ENCODE measurements around the gene RPH3AL.

RPH3AL gene

DNA sequence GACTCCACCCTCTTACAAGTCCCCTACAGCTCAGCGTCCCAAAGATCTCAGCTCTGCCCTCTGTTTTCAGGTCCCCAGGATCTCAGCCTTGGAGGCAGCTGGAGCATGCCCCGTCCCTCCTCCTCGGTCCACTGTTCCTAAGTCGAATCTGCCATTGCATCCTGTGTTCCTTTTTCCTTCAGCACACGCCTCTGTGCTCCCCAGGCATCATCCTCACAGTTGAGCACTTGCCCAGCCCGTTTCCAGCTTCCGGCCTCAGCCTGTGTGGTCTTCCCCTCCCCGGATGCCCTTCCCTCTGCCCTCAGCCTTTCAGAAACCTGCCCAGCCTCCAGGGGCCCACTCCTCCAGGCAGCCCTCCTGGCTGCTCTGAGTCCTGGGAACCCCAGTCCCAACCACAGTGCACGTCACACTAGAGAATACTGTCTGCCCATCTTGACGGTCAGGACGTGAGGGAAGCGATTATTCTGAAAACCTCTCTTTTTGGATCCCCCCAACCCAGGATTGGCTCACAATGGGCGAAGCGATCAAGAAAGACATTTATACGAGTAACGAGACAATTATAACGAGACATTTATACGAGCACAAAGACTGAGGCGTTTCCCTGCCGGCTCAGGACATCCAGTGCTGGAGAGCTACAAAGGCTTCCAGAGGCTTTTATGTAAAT is 41.4 kb downstream of the RPH3AL start:
- no peak for DNase-seq
- ChIA-PET CTCF (interaction anchor here (0.6 to 3.6 kb wide), 7 partner anchors 18 to 542 kb away, joined by 3 to 34 read pairs (median 3); no protein-coding TSS in a partner anchor), POLR2A (interaction anchor here (0.6 kb wide), 1 partner anchor 162 kb away, joined by 3 read pairs; no protein-coding TSS in a partner anchor)
- H3K36me3 ChIP-seq (ENCODE audit: control insufficient read depth in 4 of 4, insufficient read depth in 4 of 4, low read length in 3 of 4): no peaks in the 10 kb centered on the region
- no peak overlapping the region for H3K27ac ChIP-seq (ENCODE audit: insufficient read depth in 1 of 2, low read depth in 1 of 2, low read length in 2 of 2, poor library complexity in 1 of 2, severe bottlenecking in 2 of 2)
- WGBS (ENCODE audit: insufficient coverage): 93% methylated on average over 20 of the region's 20 CpGs
- H3K9me3 ChIP-seq (ENCODE audit: control extremely low read depth in 1 of 5, control insufficient read depth in 4 of 5, insufficient read depth in 2 of 5, low read depth in 1 of 5, low read length in 4 of 5): no peaks in the 10 kb centered on the region
- H3K27me3 ChIP-seq (replicated peaks in 2 of 5; ENCODE audit: control insufficient read depth in 4 of 5, insufficient read depth in 5 of 5, low read length in 4 of 5): no peaks in the 10 kb centered on the region
- H3K4me1 ChIP-seq (ENCODE audit: control extremely low read depth in 1 of 4, control insufficient read depth in 4 of 4, insufficient read depth in 4 of 4, low read length in 3 of 4): peaks cover 0 to 20% (median 5%) of the 10 kb centered on the region in 4 experiments
- H3K4me3 ChIP-seq (ENCODE audit: control insufficient read depth in 1 of 7, extremely low read depth in 1 of 7, insufficient read depth in 4 of 7, low read depth in 2 of 7, low read length in 6 of 7): no peak overlapping the region

DNA sequence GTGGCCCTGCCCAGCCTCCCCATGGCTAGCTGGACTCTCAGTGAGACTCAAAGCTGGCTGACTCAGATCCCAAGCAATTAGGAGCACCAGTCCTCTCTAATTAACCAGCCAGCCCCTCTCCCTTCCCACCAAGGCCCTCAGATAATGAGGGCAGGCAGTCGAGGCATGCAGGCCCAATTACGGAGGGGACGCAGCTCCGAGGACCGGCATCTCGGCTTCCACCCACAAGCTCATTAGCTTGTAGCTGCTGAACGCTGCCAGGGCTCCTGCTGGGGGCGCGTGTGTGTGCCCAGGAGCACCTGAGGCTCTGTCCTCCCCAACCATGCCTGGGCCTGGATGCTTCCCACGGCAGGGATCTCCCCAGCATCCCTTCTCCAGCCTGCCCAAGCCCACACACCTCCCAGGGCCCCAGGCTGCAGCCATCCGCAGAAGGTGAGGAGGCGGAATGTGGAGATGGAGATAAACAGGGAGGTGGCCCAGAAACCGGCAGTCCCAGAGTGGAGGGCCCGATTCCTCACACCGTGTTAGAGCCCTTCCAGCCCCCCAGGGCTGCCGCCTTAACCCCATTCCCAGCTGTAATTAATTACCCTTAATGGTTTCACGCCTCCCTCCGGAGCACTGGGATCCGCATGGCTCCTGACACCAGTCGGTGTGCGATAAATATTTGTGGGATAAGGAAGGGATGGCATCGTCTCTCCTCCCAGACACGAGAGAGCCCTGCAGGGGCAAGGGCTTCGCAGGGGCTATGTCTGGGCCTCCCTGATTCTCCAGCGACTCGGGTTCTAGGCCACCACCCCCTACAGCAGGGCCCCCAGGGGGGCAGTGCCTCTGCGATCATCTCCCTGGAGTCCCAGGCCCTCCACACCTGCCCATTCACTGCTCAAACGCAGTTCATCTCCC is 42.2 kb downstream of the RPH3AL start:
- WGBS (ENCODE audit: insufficient coverage): 91% methylated on average over 19 of the region's 28 CpGs
- Histone ChIP-seq H3K27ac (ENCODE audit: insufficient read depth in 1 of 2, low read depth in 1 of 2, low read length in 2 of 2, poor library complexity in 1 of 2, severe bottlenecking in 2 of 2) (no peak overlapping the region), H3K4me1 (ENCODE audit: control extremely low read depth in 1 of 4, control insufficient read depth in 4 of 4, insufficient read depth in 4 of 4, low read length in 3 of 4) (peaks cover 0 to 20% (median 5%) of the 10 kb centered on the region in 4 experiments), H3K4me3 (ENCODE audit: control insufficient read depth in 1 of 7, extremely low read depth in 1 of 7, insufficient read depth in 4 of 7, low read depth in 2 of 7, low read length in 6 of 7) (no peak overlapping the region), H3K27me3 (replicated peaks in 2 of 5; ENCODE audit: control insufficient read depth in 4 of 5, insufficient read depth in 5 of 5, low read length in 4 of 5) (no peaks in the 10 kb centered on the region), H3K36me3 (ENCODE audit: control insufficient read depth in 4 of 4, insufficient read depth in 4 of 4, low read length in 3 of 4) (no peaks in the 10 kb centered on the region), H3K9me3 (ENCODE audit: control extremely low read depth in 1 of 5, control insufficient read depth in 4 of 5, insufficient read depth in 2 of 5, low read depth in 1 of 5, low read length in 4 of 5) (no peaks in the 10 kb centered on the region)
- no peak for DNase-seq
- POLR2A ChIA-PET: no interaction called here
- CTCF ChIA-PET: interaction anchor here (0.6 to 3.6 kb wide), 10 partner anchors 17 to 543 kb away, joined by 3 to 34 read pairs (median 3); no protein-coding TSS in a partner anchor

DNA sequence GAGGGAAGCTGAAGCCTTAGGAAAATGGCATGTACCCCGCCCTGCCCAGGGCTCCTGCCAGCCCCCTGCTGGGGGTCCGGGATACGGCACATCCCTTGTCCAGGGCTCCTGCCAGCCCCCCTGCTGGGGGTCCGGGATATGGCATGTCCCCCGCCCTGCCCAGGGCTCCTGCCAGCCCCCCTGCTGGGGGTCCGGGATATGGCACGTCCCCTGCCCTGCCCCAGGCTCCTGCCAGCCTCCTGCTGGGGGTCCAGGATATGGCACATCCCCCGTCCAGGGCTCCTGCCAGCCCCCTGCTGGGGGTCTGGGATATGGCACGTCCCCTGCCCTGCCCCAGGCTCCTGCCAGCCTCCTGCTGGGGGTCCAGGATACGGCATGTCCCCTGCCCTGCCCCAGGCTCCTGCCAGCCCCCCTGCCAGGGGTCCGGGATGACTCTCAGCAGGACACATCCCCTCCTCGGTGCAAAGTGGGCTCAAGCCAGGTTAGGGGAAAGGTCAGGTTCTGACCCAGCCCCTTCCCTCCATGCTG is 43.2 kb downstream of the RPH3AL start:
- Histone ChIP-seq H3K27ac (ENCODE audit: insufficient read depth in 1 of 2, low read depth in 1 of 2, low read length in 2 of 2, poor library complexity in 1 of 2, severe bottlenecking in 2 of 2) (no peak overlapping the region), H3K4me3 (ENCODE audit: control insufficient read depth in 1 of 7, extremely low read depth in 1 of 7, insufficient read depth in 4 of 7, low read depth in 2 of 7, low read length in 6 of 7) (no peak overlapping the region), H3K27me3 (replicated peaks in 2 of 5; ENCODE audit: control insufficient read depth in 4 of 5, insufficient read depth in 5 of 5, low read length in 4 of 5) (no peaks in the 10 kb centered on the region), H3K9me3 (ENCODE audit: control extremely low read depth in 1 of 5, control insufficient read depth in 4 of 5, insufficient read depth in 2 of 5, low read depth in 1 of 5, low read length in 4 of 5) (no peaks in the 10 kb centered on the region), H3K4me1 (ENCODE audit: control extremely low read depth in 1 of 4, control insufficient read depth in 4 of 4, insufficient read depth in 4 of 4, low read length in 3 of 4) (peaks cover 0 to 22% (median 6%) of the 10 kb centered on the region in 4 experiments), H3K36me3 (ENCODE audit: control insufficient read depth in 4 of 4, insufficient read depth in 4 of 4, low read length in 3 of 4) (no peaks in the 10 kb centered on the region)
- DNase-seq: peak; percentile 91 to 94 (median 92)
- 50% methylated on average over 11 of the region's 12 CpGs for WGBS (ENCODE audit: insufficient coverage)
- ChIA-PET POLR2A (interaction anchor here (0.6 kb wide), 1 partner anchor 77 kb away, joined by 4 read pairs; no protein-coding TSS in a partner anchor), CTCF (interaction anchor here (0.8 to 3.6 kb wide), 20 partner anchors 17 to 162 kb away, joined by 3 to 34 read pairs (median 5); no protein-coding TSS in a partner anchor)

DNA sequence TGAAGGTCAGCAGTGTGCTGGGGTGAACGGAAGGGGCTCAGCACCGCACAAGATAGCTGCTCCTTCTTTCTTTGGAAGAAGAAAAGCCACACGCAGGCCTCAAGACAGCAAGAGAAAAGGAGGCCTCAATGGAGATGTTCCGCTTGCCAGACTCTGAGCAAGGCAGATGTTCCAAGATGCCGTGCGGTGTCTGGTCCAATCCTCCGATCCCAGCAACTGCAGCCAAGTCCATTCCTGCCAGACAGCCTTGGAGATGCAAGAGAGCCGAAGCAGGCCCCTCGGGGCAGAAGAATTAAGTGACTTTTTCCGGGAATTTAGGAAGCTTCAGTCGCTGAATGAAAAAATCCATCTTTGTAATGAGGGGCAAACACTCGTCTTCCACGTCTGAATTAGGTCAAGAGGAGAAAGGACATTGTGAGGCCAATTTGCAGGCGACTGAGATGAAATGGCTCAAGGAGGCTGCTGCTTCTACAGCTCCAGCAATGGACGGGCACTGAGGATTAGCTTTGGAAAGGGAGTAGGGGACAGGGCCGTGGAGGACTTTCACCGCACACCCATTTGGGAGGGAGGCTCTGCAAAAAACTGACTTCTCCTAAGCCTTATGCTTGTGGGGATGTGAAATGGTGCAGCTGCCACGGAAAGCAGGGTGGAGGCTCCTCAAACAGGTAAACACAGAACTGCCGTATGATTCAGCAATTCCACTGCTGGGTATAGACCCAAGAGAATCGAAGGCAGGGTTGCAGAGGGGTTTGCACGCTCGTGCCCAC is 44.7 kb downstream of the RPH3AL start:
- no peaks in the 10 kb centered on the region for H3K9me3 ChIP-seq (ENCODE audit: control extremely low read depth in 1 of 5, control insufficient read depth in 4 of 5, insufficient read depth in 2 of 5, low read depth in 1 of 5, low read length in 4 of 5)
- peaks cover 0 to 25% (median 8%) of the 10 kb centered on the region in 4 experiments for H3K4me1 ChIP-seq (ENCODE audit: control extremely low read depth in 1 of 4, control insufficient read depth in 4 of 4, insufficient read depth in 4 of 4, low read length in 3 of 4)
- ChIA-PET POLR2A (interaction anchor here (0.5 kb wide), 1 partner anchor 58 kb away, joined by 4 read pairs; no protein-coding TSS in a partner anchor), CTCF (interaction anchor here (0.6 to 3.6 kb wide), 19 partner anchors 10 to 163 kb away, joined by 3 to 34 read pairs (median 5); no protein-coding TSS in a partner anchor)
- H3K27ac ChIP-seq (ENCODE audit: insufficient read depth in 1 of 2, low read depth in 1 of 2, low read length in 2 of 2, poor library complexity in 1 of 2, severe bottlenecking in 2 of 2): no peak overlapping the region
- no peaks in the 10 kb centered on the region for H3K36me3 ChIP-seq (ENCODE audit: control insufficient read depth in 4 of 4, insufficient read depth in 4 of 4, low read length in 3 of 4)
- DNase-seq: peak in 2 of 3 donors; percentile 39 to 40
- WGBS (ENCODE audit: insufficient coverage): 72% methylated on average over 21 of the region's 22 CpGs
- no peak overlapping the region for H3K4me3 ChIP-seq (ENCODE audit: control insufficient read depth in 1 of 7, extremely low read depth in 1 of 7, insufficient read depth in 4 of 7, low read depth in 2 of 7, low read length in 6 of 7)
- H3K27me3 ChIP-seq (replicated peaks in 2 of 5; ENCODE audit: control insufficient read depth in 4 of 5, insufficient read depth in 5 of 5, low read length in 4 of 5): no peaks in the 10 kb centered on the region

DNA sequence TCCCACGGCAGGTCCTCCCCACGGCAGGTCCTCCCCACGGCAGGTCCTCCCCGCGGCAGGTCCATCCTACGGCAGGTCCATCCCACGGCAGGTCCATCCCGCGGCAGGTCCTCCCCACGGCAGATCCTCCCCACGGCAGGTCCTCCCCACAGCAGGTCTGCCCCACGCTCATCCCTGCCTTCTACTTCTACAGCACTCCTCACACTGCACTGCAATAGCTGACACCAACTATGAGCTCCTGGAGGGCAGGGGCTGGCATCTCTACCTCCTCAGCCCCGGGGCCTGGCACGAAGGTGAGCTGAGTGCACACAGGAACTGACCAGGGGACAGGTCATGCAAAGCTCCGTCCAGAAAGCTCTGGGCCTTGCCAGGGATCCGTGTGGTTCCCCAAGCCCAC is 45.3 kb downstream of the RPH3AL start:
- H3K36me3 ChIP-seq (ENCODE audit: control insufficient read depth in 4 of 4, insufficient read depth in 4 of 4, low read length in 3 of 4): no peaks in the 10 kb centered on the region
- 97% methylated on average over 6 of the region's 16 CpGs for WGBS (ENCODE audit: insufficient coverage)
- DNase-seq: no peak
- H3K9me3 ChIP-seq (ENCODE audit: control extremely low read depth in 1 of 5, control insufficient read depth in 4 of 5, insufficient read depth in 2 of 5, low read depth in 1 of 5, low read length in 4 of 5): no peaks in the 10 kb centered on the region
- H3K27me3 ChIP-seq (replicated peaks in 2 of 5; ENCODE audit: control insufficient read depth in 4 of 5, insufficient read depth in 5 of 5, low read length in 4 of 5): no peaks in the 10 kb centered on the region
- ChIA-PET POLR2A (interaction anchor here (0.5 kb wide), 1 partner anchor 58 kb away, joined by 4 read pairs; no protein-coding TSS in a partner anchor), CTCF (interaction anchor here (0.6 to 2.5 kb wide), 8 partner anchors 10 to 163 kb away, joined by 3 to 20 read pairs (median 4); no protein-coding TSS in a partner anchor)
- peaks cover 0 to 25% (median 8%) of the 10 kb centered on the region in 4 experiments for H3K4me1 ChIP-seq (ENCODE audit: control extremely low read depth in 1 of 4, control insufficient read depth in 4 of 4, insufficient read depth in 4 of 4, low read length in 3 of 4)
- H3K27ac ChIP-seq (ENCODE audit: insufficient read depth in 1 of 2, low read depth in 1 of 2, low read length in 2 of 2, poor library complexity in 1 of 2, severe bottlenecking in 2 of 2): no peak overlapping the region
- no peak overlapping the region for H3K4me3 ChIP-seq (ENCODE audit: control insufficient read depth in 1 of 7, extremely low read depth in 1 of 7, insufficient read depth in 4 of 7, low read depth in 2 of 7, low read length in 6 of 7)

DNA sequence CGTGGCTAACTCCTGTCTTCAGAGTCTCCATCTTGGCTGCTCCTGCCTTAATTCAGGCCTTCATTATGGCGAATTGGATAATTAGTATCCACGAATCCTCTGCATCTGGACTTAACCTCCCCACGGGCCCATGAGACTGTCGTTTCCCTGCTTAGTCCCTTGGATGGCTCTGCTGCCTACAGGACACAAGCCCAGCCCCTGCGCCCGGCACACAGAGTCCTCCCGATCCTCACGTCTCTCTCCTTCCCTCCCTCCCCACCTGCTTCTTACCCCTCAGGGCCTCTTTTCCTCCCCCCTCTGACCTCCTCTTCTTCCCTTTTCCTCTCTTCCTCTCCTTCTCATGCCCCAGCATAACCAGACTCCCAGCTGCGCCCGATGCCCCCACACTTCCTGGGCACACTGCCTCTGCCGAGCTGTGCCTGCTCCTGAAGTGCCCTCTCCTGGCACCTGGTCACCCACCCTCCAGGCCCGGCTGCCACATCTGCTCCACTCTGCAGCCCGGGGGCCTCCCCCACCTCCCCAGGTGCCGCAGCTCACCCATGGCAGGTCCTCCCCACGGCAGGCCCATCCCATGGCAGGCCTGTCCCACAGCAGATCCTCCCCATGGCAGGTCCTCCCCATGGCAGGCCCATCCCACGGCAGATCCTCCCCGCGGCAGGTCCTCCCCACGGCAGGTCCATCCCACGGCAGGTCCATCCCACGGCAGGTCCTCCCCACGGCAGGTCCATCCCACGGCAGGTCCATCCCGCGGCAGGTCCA is 45.9 kb downstream of the RPH3AL start:
- CTCF ChIA-PET: interaction anchor here (0.6 to 2.5 kb wide), 5 partner anchors 9 to 132 kb away, joined by 3 to 20 read pairs (median 3); no protein-coding TSS in a partner anchor
- 87% methylated on average over 15 of the region's 26 CpGs for WGBS (ENCODE audit: insufficient coverage)

More for the DNA sequence above, 45.9 kb downstream of the RPH3AL start:
- no peak for DNase-seq
- Histone ChIP-seq H3K9me3 (ENCODE audit: control extremely low read depth in 1 of 5, control insufficient read depth in 4 of 5, insufficient read depth in 2 of 5, low read depth in 1 of 5, low read length in 4 of 5) (no peaks in the 10 kb centered on the region), H3K36me3 (ENCODE audit: control insufficient read depth in 4 of 4, insufficient read depth in 4 of 4, low read length in 3 of 4) (no peaks in the 10 kb centered on the region), H3K4me3 (ENCODE audit: control insufficient read depth in 1 of 7, extremely low read depth in 1 of 7, insufficient read depth in 4 of 7, low read depth in 2 of 7, low read length in 6 of 7) (no peak overlapping the region), H3K27me3 (replicated peaks in 2 of 5; ENCODE audit: control insufficient read depth in 4 of 5, insufficient read depth in 5 of 5, low read length in 4 of 5) (no peaks in the 10 kb centered on the region), H3K4me1 (ENCODE audit: control extremely low read depth in 1 of 4, control insufficient read depth in 4 of 4, insufficient read depth in 4 of 4, low read length in 3 of 4) (peaks cover 0 to 25% (median 10%) of the 10 kb centered on the region in 4 experiments), H3K27ac (ENCODE audit: insufficient read depth in 1 of 2, low read depth in 1 of 2, low read length in 2 of 2, poor library complexity in 1 of 2, severe bottlenecking in 2 of 2) (no peak overlapping the region)
- POLR2A ChIA-PET: no interaction called here

Measured in common myeloid progenitor, CD34-positive (primary cell).